K562 (cell line): ENCODE data around the gene PLEKHG5. TPM values are rescaled to one million over a fixed set of nuclear protein-coding genes. Genes with fewer than 3 reads are reported as not detected.

ENCODE experiments used
- ATAC-seq: fragments of 200-7000 bp; cut with Tn5 transposase; 3 replicates; pipeline ENCODE4 v1.9.1; 2020; ENCODE audit warnings: moderate library complexity
- BruUV-seq: library from RNA; stranded (reverse); fragments of 400-500 nt; replicated peaks from 2 replicates; lab custom pipeline; 2021; lab: Mats Ljungman, UMichigan
- CTCF ChIA-PET: fragments of 300-600 bp; formaldehyde crosslinking; extraction: SDS; loops from one replicate; lab custom pipeline; 2021; ENCODE audit warnings: low intra/inter-chr PET ratio; lab: Yijun Ruan, JAX
- POLR2A ChIA-PET: fragments of 300-600, 350-650 bp; sonication (Branson Sonifier 250); formaldehyde crosslinking; extraction: SDS; loops from one replicate; lab custom pipeline; 2021; ENCODE audit warnings: antibody characterized with exemption, inconsistent platforms; lab: Yijun Ruan, JAX
- DNase-seq, 4 experiments: peaks; one replicate each; pipeline versions ENCODE4 v3.0.0 to v3.0.0-alpha.2; 2011 to 2018; ENCODE audit warnings: low spot score in 3 of 4, mixed read lengths in 3 of 4; ENCODE audit errors: extremely low read depth in 1 of 4
- FAIRE-seq: peaks from 2 replicates; lab custom pipeline; 2011; peaks lifted over from hg19 to GRCh38; lab: Jason Lieb, UNC
- H2AFZ ChIP-seq: 2 replicates; pipeline ENCODE4 v1.6.0; 2011; ENCODE audit warnings: low read depth, low read length, control low read depth, inconsistent platforms
- H3K27ac ChIP-seq: fragments of 200-600 bp; 3 replicates; pipeline ENCODE4 v1.8.0; 2011; ENCODE audit warnings: low read depth, mild to moderate bottlenecking, control low read depth, inconsistent platforms, low read length, moderate library complexity, mixed read lengths; ENCODE audit errors: extremely low read depth
- H3K27me3 ChIP-seq, 2 experiments: fragments of 300-600 bp in 1 of 2; 2 replicates in 1 of 2; 3 replicates in 1 of 2; pipeline versions ENCODE4 v1.6.0 to v1.8.0; 2011; ENCODE audit warnings: inconsistent platforms in 2 of 2, low read length in 2 of 2, mild to moderate bottlenecking in 1 of 2, mixed read lengths in 1 of 2, moderate library complexity in 1 of 2; ENCODE audit not compliant: control insufficient read depth in 2 of 2, insufficient read depth in 2 of 2
- H3K36me3 ChIP-seq: fragments of 300-600 bp; 3 replicates; pipeline ENCODE4 v1.8.0; 2011; ENCODE audit warnings: mild to moderate bottlenecking, low read length, inconsistent platforms; ENCODE audit not compliant: control insufficient read depth, insufficient read depth
- H3K4me1 ChIP-seq, 2 experiments: fragments of 200-600 bp in 1 of 2; replicated peaks in 1 of 2; 2 replicates in 1 of 2; 3 replicates in 1 of 2; pipeline versions ENCODE4 v1.5.1 to v1.8.0; 2011; ENCODE audit warnings: inconsistent platforms in 2 of 2, low read length in 2 of 2, mild to moderate bottlenecking in 1 of 2, mixed read lengths in 1 of 2, moderate library complexity in 1 of 2; ENCODE audit not compliant: control insufficient read depth in 2 of 2, insufficient read depth in 2 of 2
- H3K4me2 ChIP-seq: 2 replicates; pipeline ENCODE4 v1.6.1; 2011; ENCODE audit warnings: low read length, control low read depth, inconsistent platforms, mixed read lengths; ENCODE audit not compliant: insufficient read depth
- H3K4me3 ChIP-seq: fragments of 200-600 bp; sonication (generic), shearing (Covaris generic); 2 replicates; pipeline ENCODE4 v1.5.1; 2016; ENCODE audit warnings: control low read depth, inconsistent platforms
- H3K79me2 ChIP-seq: fragments of 200-600 bp; 3 replicates; pipeline ENCODE4 v1.8.0; 2011; ENCODE audit warnings: low read length, inconsistent platforms; ENCODE audit not compliant: control insufficient read depth, insufficient read depth
- H3K9ac ChIP-seq, 2 experiments: 2 replicates each; pipeline versions ENCODE4 v1.6.0 to v1.6.1; 2011; ENCODE audit warnings: low read depth in 2 of 2, low read length in 2 of 2, control low read depth in 1 of 2, inconsistent platforms in 1 of 2, mild to moderate bottlenecking in 1 of 2, mixed read lengths in 1 of 2; ENCODE audit not compliant: insufficient read depth in 1 of 2
- H3K9me1 ChIP-seq: one replicate; pipeline ENCODE4 v1.6.0; 2011; ENCODE audit warnings: inconsistent platforms, mild to moderate bottlenecking, low read length, moderate library complexity; ENCODE audit not compliant: control insufficient read depth, insufficient read depth
- H3K9me3 ChIP-seq: replicated peaks from 2 replicates; pipeline ENCODE4 v1.5.1; 2011; ENCODE audit warnings: low read depth, low read length, inconsistent platforms; ENCODE audit not compliant: control insufficient read depth, insufficient read depth
- H4K20me1 ChIP-seq: replicated peaks from 2 replicates; pipeline ENCODE4 v1.6.1; 2011; ENCODE audit warnings: low read length, inconsistent platforms, mixed read lengths; ENCODE audit not compliant: control insufficient read depth, insufficient read depth
- GABPB1 ChIP-seq: sonication (generic); formaldehyde crosslinking; IDR thresholded peaks from 2 replicates; pipeline ENCODE4 v1.8.0; 2022; ENCODE audit warnings: mild to moderate bottlenecking, missing genetic modification reagents
- NRF1 ChIP-seq, 2 experiments: fragments of 450-650 bp; IDR thresholded peaks in 1 of 2; conservative IDR thresholded peaks in 1 of 2; 2 replicates each; pipeline ENCODE4 v1.6.1; 2014; ENCODE audit warnings: mild to moderate bottlenecking in 2 of 2
- STAT6 ChIP-seq: sonication (generic); formaldehyde crosslinking; IDR thresholded peaks from 2 replicates; pipeline ENCODE4 v1.8.1; 2023; ENCODE audit warnings: mild to moderate bottlenecking, missing genetic modification reagents
- WGBS: fragments of 100-300 bp; shearing (Covaris generic); methylation state at CpG from one replicate; pipeline ENCODE4 v1.1.6; 2016; ENCODE audit warnings: low coverage, mixed read lengths; ENCODE audit not compliant: insufficient coverage; ENCODE audit errors: missing lambda C conversion rate; 5-methylcytosine and 5-hydroxymethylcytosine counted together
- in situ Hi-C: fragments of 300-500 bp; cut with MboI; formaldehyde crosslinking; loops from 4 replicates; pipeline ENCODE4 v1.15.0; 2018; ENCODE audit warnings: inconsistent platforms, mixed read lengths
- intact Hi-C: fragments of 100-400 bp; cut with micrococcal nuclease; formaldehyde crosslinking; loops from 2 replicates; pipeline ENCODE4 v1.14.2; 2022
- polyA plus RNA-seq, 8 experiments: library from polyadenylated mRNA; depleted of rRNA in 4 of 8; stranded (reverse) in 5 of 8; unstranded in 3 of 8; fragments of >200 nt; fragmentation: Nextera tagmentation in 2 of 8; fragmentation: Illumina TruSeq in 1 of 8; extraction: Ambion mirVana in 2 of 8; extraction: Trizol in 1 of 8; gene quantifications; 2 replicates each; pipeline versions ENCODE4 v1.2.1 to v1.2.3, GENCODE V29; 2011 to 2014; ENCODE audit warnings: inconsistent platforms in 1 of 8, missing spikeins in 1 of 8
- total RNA-seq, 7 experiments: library from RNA; depleted of rRNA in 6 of 7; stranded (reverse); fragments of >200 nt in 6 of 7; fragmentation: Illumina TruSeq in 2 of 7; extraction: Trizol in 2 of 7; gene quantifications; 2 replicates each; pipeline versions ENCODE4 v1.2.1 to v1.2.3, GENCODE V29; 2011 to 2021; ENCODE audit warnings: low replicate concordance in 1 of 7

The PLEKHG5 gene
- total and polyA plus RNA-seq, 9 of the 15 experiments (the other 6 are each of a cell fraction or from before 2014, with no cell fraction given): 0.04 to 0.29 (median 0.09) TPM; not detected in 3

DNA sequence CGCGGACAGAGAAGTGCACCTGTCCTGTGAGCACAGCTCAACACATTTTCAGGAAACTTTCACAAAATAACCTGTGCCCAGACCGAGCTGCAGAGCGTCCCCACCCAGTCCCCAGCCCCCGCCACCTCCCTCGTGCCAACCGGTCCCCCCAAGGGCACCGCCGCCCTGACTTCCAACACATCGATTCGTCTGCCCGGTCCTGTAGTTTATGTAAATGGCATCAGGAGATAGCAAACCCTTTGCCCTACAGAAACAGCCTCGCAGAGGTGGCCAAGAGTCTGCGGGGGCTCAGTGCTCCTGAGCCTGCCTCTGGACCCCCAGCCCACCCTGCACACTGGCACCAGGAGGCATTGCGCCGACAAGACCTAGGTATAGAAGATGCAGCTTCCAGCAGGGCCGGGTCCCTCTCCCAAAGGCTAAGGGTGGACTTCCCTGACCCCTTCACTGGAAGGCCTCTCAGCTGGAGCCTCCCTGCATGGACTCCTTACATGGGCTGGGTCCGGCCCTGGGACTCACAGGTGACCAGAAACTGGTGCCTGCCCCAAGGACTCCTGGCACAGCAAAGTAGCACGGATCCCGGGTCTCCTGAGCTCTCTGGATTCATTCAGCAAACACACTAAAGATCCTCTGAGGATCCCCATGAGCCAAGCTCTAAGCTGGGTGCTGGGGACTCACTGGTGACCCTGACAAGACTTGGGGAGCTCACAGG lies 6.6 kb upstream of the PLEKHG5 start:
- H3K9me1 ChIP-seq: no peaks in the 10 kb centered on the region
- no peaks in the 10 kb centered on the region for H3K36me3 ChIP-seq
- peaks cover 45% of the 10 kb centered on the region for H4K20me1 ChIP-seq
- no peak overlapping the region; the same call in 1 of the 2 replicates for H3K4me2 ChIP-seq
- H3K27ac ChIP-seq: no peak overlapping the region
- peaks cover 0 to 53% of the 10 kb centered on the region in 2 experiments; a peak in 2 of 5 replicates for H3K4me1 ChIP-seq
- H3K27me3 ChIP-seq: peaks cover 54 to 77% of the 10 kb centered on the region in 2 experiments
- intact Hi-C loops (no loop called here), in situ Hi-C loops (loop anchor here (10.0 to 25.0 kb wide), 2 partner anchors 137 to 714 kb away; no protein-coding TSS in a partner anchor)
- FAIRE-seq (peak; percentile 63), ATAC-seq (peak; percentile 2; the same call in 2 of the 3 replicates), DNase-seq (no peak)
- H2AFZ ChIP-seq: no peak overlapping the region
- 0 out of 4 replicates have a peak, but pooled peaks of 1 of the 2 experiments have one; percentile 3 for TF ChIP-seq NRF1 (conservative IDR thresholded peaks at IDR 0.05 in 1 of 2, IDR thresholded peaks at IDR 0.05 in 1 of 2)
- no peak for TF ChIP-seq GABPB1 (CRISPR knock-in tag)
- 0 out of 2 replicates have a peak, but pooled peaks have one; percentile 25 for TF ChIP-seq STAT6 (CRISPR knock-in tag)
- CTCF ChIA-PET: no interaction called here
- WGBS: 33% methylated on average over 20 of the region's 20 CpGs
- POLR2A ChIA-PET: interaction anchor here (0.5 to 1.9 kb wide), 5 partner anchors 18 to 184 kb away, joined by 3 to 15 read pairs (median 4); no protein-coding TSS in a partner anchor
- H3K4me3 ChIP-seq: no peak overlapping the region
- BruUV-seq: no TSS peak
- H3K9me3 ChIP-seq: no peaks in the 10 kb centered on the region
- H3K9ac ChIP-seq: peak overlapping the region in 1 of 2 experiments; percentile 72; a peak in 2 of 4 replicates
- H3K79me2 ChIP-seq: no peaks in the 10 kb centered on the region
